HFFc6 (cell line): Measurements from ENCODE around the gene SEMA4B. TPM values are rescaled to one million over a fixed set of nuclear protein-coding genes. Genes with fewer than 3 reads are reported as not detected.

Source experiments
- DNase-seq: peaks from one replicate; pipeline ENCODE4 v3.0.0-alpha.2; 2018
- H3K27ac Mint-ChIP-seq: 2 replicates; pipeline ENCODE4 v1.8.0; 2020; ENCODE audit warnings: mild to moderate bottlenecking, mixed read lengths
- H3K27me3 Mint-ChIP-seq: 2 replicates; pipeline ENCODE4 v1.8.0; 2021; ENCODE audit warnings: mild to moderate bottlenecking, moderate library complexity, mixed read lengths; ENCODE audit not compliant: insufficient read depth
- H3K36me3 Mint-ChIP-seq: 2 replicates; pipeline ENCODE4 v1.8.0; 2021; ENCODE audit warnings: low read depth, mixed read lengths
- H3K4me1 Mint-ChIP-seq: 2 replicates; pipeline ENCODE4 v1.8.0; 2020; ENCODE audit warnings: low read depth, mixed read lengths
- H3K4me3 Mint-ChIP-seq: 2 replicates; pipeline ENCODE4 v1.8.0; 2020; ENCODE audit warnings: mild to moderate bottlenecking, moderate library complexity, mixed read lengths
- H3K9me3 Mint-ChIP-seq: 2 replicates; pipeline ENCODE4 v1.8.0; 2020; ENCODE audit warnings: mild to moderate bottlenecking, mixed read lengths
- long read RNA-seq: library from polyadenylated mRNA; unstranded; transcript quantifications from one replicate; pipeline ENCODE4 v2.0.0, GENCODE V29; 2019
- total RNA-seq, 6 experiments: library from RNA; stranded (reverse); fragmentation: NEBNext Ultra II Directional; extraction: Animal tissue kit (Norgen Biotek cat#: 25700); gene quantifications; 2 replicates in 1 of 6; 3 replicates in 5 of 6; pipeline ENCODE4 v1.2.3, GENCODE V29; 2021
- TF ChIP-seq, protein P1 (sequence below): fragments of 200-600 bp; sonication (generic); IDR thresholded peaks from 2 replicates; pipeline ENCODE4 v1.5.0; 2021; ENCODE audit warnings: antibody characterized with exemption, mild to moderate bottlenecking

The SEMA4B gene
- 1 to 10 TPM; 5.6 to 7.7 (median 7.2) TPM for total RNA-seq
- long read RNA-seq, partial matches to known transcripts = 2 of 8 reads
- long read RNA-seq, other reads (novel, unspliced or antisense) = 5 of 8 reads

GRCh38 chr15:90201130-90201943, at the start of gene SEMA4B:
Gene SEMA4B (plus strand): TSS chr15:90201330. CDS start chr15:90201579, 249 bp downstream.
- Mint-ChIP-seq H3K27me3 (peaks cover 4% of the 10 kb centered on the region), H3K36me3 (no peaks in the 10 kb centered on the region; the same call in 1 of the 2 replicates), H3K9me3 (no peaks in the 10 kb centered on the region), H3K4me1 (peaks cover 16% of the 10 kb centered on the region), H3K27ac (peak within 1 kb of the TSS; percentile 65), H3K4me3 (peak within 1 kb of the TSS; percentile 86)
- DNase-seq = no peak
- TF ChIP-seq, protein P1, sequence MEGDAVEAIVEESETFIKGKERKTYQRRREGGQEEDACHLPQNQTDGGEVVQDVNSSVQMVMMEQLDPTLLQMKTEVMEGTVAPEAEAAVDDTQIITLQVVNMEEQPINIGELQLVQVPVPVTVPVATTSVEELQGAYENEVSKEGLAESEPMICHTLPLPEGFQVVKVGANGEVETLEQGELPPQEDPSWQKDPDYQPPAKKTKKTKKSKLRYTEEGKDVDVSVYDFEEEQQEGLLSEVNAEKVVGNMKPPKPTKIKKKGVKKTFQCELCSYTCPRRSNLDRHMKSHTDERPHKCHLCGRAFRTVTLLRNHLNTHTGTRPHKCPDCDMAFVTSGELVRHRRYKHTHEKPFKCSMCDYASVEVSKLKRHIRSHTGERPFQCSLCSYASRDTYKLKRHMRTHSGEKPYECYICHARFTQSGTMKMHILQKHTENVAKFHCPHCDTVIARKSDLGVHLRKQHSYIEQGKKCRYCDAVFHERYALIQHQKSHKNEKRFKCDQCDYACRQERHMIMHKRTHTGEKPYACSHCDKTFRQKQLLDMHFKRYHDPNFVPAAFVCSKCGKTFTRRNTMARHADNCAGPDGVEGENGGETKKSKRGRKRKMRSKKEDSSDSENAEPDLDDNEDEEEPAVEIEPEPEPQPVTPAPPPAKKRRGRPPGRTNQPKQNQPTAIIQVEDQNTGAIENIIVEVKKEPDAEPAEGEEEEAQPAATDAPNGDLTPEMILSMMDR = no peak

GRCh38 chr15:90151989-90152645, 49.0 kb upstream of the SEMA4B start:
- H3K4me3 Mint-ChIP-seq = no peak overlapping the region
- H3K27ac Mint-ChIP-seq = no peak overlapping the region
- no peak for DNase-seq
- H3K9me3 Mint-ChIP-seq = no peaks in the 10 kb centered on the region
- H3K36me3 Mint-ChIP-seq = no peaks in the 10 kb centered on the region
- H3K4me1 Mint-ChIP-seq = peaks cover 33% of the 10 kb centered on the region
- no peaks in the 10 kb centered on the region for H3K27me3 Mint-ChIP-seq
- TF ChIP-seq, protein P1 = no peak

DNA sequence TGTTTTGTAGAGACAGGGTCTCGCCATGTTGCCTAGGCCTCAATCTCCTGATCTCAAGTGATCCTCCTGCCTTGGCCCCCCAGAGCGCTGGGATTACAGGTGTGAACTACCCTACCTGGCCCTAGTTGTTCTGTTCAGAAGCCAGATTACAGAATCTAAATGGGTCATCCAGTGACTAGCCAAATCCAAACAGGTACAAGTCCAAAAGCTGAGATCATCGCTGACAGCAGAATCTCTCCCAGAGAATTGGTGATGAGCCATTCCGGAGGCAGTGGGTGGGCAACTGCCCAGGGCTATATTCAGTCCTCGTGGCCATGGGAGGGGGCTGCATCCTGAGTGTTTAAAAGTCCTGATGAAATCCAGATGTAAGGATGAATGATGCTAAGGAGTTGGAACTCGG, 47.5 kb upstream of the SEMA4B start:
- no peak for DNase-seq

GRCh38 chr15:90154246-90154645, 46.9 kb upstream of the SEMA4B start:
- H3K9me3 Mint-ChIP-seq = no peaks in the 10 kb centered on the region
- no peaks in the 10 kb centered on the region for H3K36me3 Mint-ChIP-seq
- no peak for DNase-seq
- H3K27me3 Mint-ChIP-seq = no peaks in the 10 kb centered on the region
- TF ChIP-seq, protein P1 = no peak
- no peak overlapping the region for H3K27ac Mint-ChIP-seq
- peaks cover 46% of the 10 kb centered on the region for H3K4me1 Mint-ChIP-seq
- no peak overlapping the region; the same call in 1 of the 2 replicates for H3K4me3 Mint-ChIP-seq

More for the DNA sequence above, 47.5 kb upstream of the SEMA4B start:
- Mint-ChIP-seq H3K4me3 (no peak overlapping the region), H3K9me3 (no peaks in the 10 kb centered on the region), H3K27me3 (no peaks in the 10 kb centered on the region), H3K4me1 (peaks cover 46% of the 10 kb centered on the region), H3K27ac (no peak overlapping the region), H3K36me3 (no peaks in the 10 kb centered on the region)
- TF ChIP-seq, protein P1 = no peak

DNA sequence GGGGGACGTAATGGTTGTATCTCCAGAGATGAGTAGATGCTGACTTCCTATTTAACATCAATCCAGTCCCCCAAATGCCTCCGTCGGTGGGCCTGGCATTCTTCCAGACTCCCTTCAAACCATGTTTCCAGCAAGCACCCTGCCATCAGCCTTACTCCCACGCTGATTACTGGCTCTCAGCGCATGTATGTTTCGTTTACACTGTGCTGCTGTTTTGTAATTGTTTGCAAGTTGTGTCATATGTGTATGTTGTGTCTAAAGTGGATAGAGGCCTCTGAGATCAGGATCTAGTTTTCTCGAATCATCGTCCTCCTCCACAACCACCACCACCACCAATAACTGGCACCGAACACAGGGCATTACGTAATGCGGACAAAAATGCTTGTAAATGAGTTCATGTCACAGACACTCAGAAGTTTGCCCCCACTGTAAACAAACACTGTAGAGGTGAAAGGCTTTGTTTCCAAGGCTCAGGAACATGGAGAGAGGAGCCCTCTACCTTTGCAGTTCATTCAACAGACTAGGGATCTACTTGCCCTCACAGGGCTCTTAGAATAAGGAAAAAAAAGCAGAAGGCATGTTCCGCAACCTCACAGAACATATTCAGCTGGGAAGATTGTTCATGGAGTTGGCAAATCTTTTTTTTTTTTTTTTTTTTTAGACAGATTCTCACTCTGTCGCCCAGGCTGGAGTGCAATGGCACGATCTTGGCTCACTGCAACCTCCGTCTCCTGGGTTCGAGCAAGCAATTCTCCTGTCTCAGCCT, 46.1 kb upstream of the SEMA4B start:
- H3K9me3 Mint-ChIP-seq = no peaks in the 10 kb centered on the region
- peak; percentile 91 for DNase-seq
- no peaks in the 10 kb centered on the region for H3K36me3 Mint-ChIP-seq
- peak overlapping the region; percentile 21 for H3K4me3 Mint-ChIP-seq
- H3K27ac Mint-ChIP-seq = peak overlapping the region; percentile 83
- TF ChIP-seq, protein P1 = no peak
- H3K27me3 Mint-ChIP-seq = no peaks in the 10 kb centered on the region
- H3K4me1 Mint-ChIP-seq = peaks cover 42% of the 10 kb centered on the region
